K562 (cell line): ENCODE measurements around the gene MANF. TPM values are rescaled to one million over a fixed set of nuclear protein-coding genes. Genes with fewer than 3 reads are reported as not detected.

ENCODE experiments used
- ATAC-seq: fragments of 200-7000 bp; cut with Tn5 transposase; 3 replicates; pipeline ENCODE4 v1.9.1; 2020; ENCODE audit warnings: moderate library complexity
- BruUV-seq: library from RNA; stranded (reverse); fragments of 400-500 nt; replicated peaks from 2 replicates; lab custom pipeline; 2021; lab: Mats Ljungman, UMichigan
- CTCF ChIA-PET: fragments of 300-600 bp; formaldehyde crosslinking; extraction: SDS; loops from one replicate; lab custom pipeline; 2021; ENCODE audit warnings: low intra/inter-chr PET ratio; lab: Yijun Ruan, JAX
- POLR2A ChIA-PET: fragments of 300-600, 350-650 bp; sonication (Branson Sonifier 250); formaldehyde crosslinking; extraction: SDS; loops from one replicate; lab custom pipeline; 2021; ENCODE audit warnings: antibody characterized with exemption, inconsistent platforms; lab: Yijun Ruan, JAX
- DNase-seq, 4 experiments: peaks; one replicate each; pipeline versions ENCODE4 v3.0.0 to v3.0.0-alpha.2; 2011 to 2018; ENCODE audit warnings: low spot score in 3 of 4, mixed read lengths in 3 of 4; ENCODE audit errors: extremely low read depth in 1 of 4
- FAIRE-seq: peaks from 2 replicates; lab custom pipeline; 2011; peaks lifted over from hg19 to GRCh38; lab: Jason Lieb, UNC
- H2AFZ ChIP-seq: 2 replicates; pipeline ENCODE4 v1.6.0; 2011; ENCODE audit warnings: low read depth, low read length, control low read depth, inconsistent platforms
- H3K27ac ChIP-seq: fragments of 200-600 bp; 3 replicates; pipeline ENCODE4 v1.8.0; 2011; ENCODE audit warnings: low read depth, mild to moderate bottlenecking, control low read depth, inconsistent platforms, low read length, moderate library complexity, mixed read lengths; ENCODE audit errors: extremely low read depth
- H3K27me3 ChIP-seq, 2 experiments: fragments of 300-600 bp in 1 of 2; 2 replicates in 1 of 2; 3 replicates in 1 of 2; pipeline versions ENCODE4 v1.6.0 to v1.8.0; 2011; ENCODE audit warnings: inconsistent platforms in 2 of 2, low read length in 2 of 2, mild to moderate bottlenecking in 1 of 2, mixed read lengths in 1 of 2, moderate library complexity in 1 of 2; ENCODE audit not compliant: control insufficient read depth in 2 of 2, insufficient read depth in 2 of 2
- H3K36me3 ChIP-seq: fragments of 300-600 bp; 3 replicates; pipeline ENCODE4 v1.8.0; 2011; ENCODE audit warnings: mild to moderate bottlenecking, low read length, inconsistent platforms; ENCODE audit not compliant: control insufficient read depth, insufficient read depth
- H3K4me1 ChIP-seq, 2 experiments: fragments of 200-600 bp in 1 of 2; replicated peaks in 1 of 2; 2 replicates in 1 of 2; 3 replicates in 1 of 2; pipeline versions ENCODE4 v1.5.1 to v1.8.0; 2011; ENCODE audit warnings: inconsistent platforms in 2 of 2, low read length in 2 of 2, mild to moderate bottlenecking in 1 of 2, mixed read lengths in 1 of 2, moderate library complexity in 1 of 2; ENCODE audit not compliant: control insufficient read depth in 2 of 2, insufficient read depth in 2 of 2
- H3K4me2 ChIP-seq: 2 replicates; pipeline ENCODE4 v1.6.1; 2011; ENCODE audit warnings: low read length, control low read depth, inconsistent platforms, mixed read lengths; ENCODE audit not compliant: insufficient read depth
- H3K4me3 ChIP-seq: fragments of 200-600 bp; sonication (generic), shearing (Covaris generic); 2 replicates; pipeline ENCODE4 v1.5.1; 2016; ENCODE audit warnings: control low read depth, inconsistent platforms
- H3K79me2 ChIP-seq: fragments of 200-600 bp; 3 replicates; pipeline ENCODE4 v1.8.0; 2011; ENCODE audit warnings: low read length, inconsistent platforms; ENCODE audit not compliant: control insufficient read depth, insufficient read depth
- H3K9ac ChIP-seq, 2 experiments: 2 replicates each; pipeline versions ENCODE4 v1.6.0 to v1.6.1; 2011; ENCODE audit warnings: low read depth in 2 of 2, low read length in 2 of 2, control low read depth in 1 of 2, inconsistent platforms in 1 of 2, mild to moderate bottlenecking in 1 of 2, mixed read lengths in 1 of 2; ENCODE audit not compliant: insufficient read depth in 1 of 2
- H3K9me1 ChIP-seq: one replicate; pipeline ENCODE4 v1.6.0; 2011; ENCODE audit warnings: inconsistent platforms, mild to moderate bottlenecking, low read length, moderate library complexity; ENCODE audit not compliant: control insufficient read depth, insufficient read depth
- H3K9me3 ChIP-seq: replicated peaks from 2 replicates; pipeline ENCODE4 v1.5.1; 2011; ENCODE audit warnings: low read depth, low read length, inconsistent platforms; ENCODE audit not compliant: control insufficient read depth, insufficient read depth
- H4K20me1 ChIP-seq: replicated peaks from 2 replicates; pipeline ENCODE4 v1.6.1; 2011; ENCODE audit warnings: low read length, inconsistent platforms, mixed read lengths; ENCODE audit not compliant: control insufficient read depth, insufficient read depth
- CREBBP ChIP-seq: IDR thresholded peaks from one replicate; pipeline ENCODE4 v1.6.1; 2012; ENCODE audit warnings: low read depth, mild to moderate bottlenecking, control low read depth, inconsistent platforms, low read length
- CTBP1 ChIP-seq: fragments of 450-650 bp; IDR thresholded peaks from 2 replicates; pipeline ENCODE4 v1.6.1; 2016; ENCODE audit warnings: borderline replicate concordance
- ETS2 ChIP-seq: IDR thresholded peaks from 2 replicates; pipeline ENCODE4 v1.6.1; 2016; ENCODE audit warnings: borderline replicate concordance, missing genetic modification characterization, mild to moderate bottlenecking, moderate library complexity, missing compliant biosample characterization; ENCODE audit not compliant: poor library complexity, severe bottlenecking
- GTF2A2 ChIP-seq: IDR thresholded peaks from 2 replicates; pipeline ENCODE4 v1.6.1; 2016; ENCODE audit warnings: mild to moderate bottlenecking, missing genetic modification characterization, missing compliant biosample characterization
- KLF13 ChIP-seq: fragments of 450-650 bp; IDR thresholded peaks from 2 replicates; pipeline ENCODE4 v1.6.1; 2016; ENCODE audit warnings: missing genetic modification characterization, low read depth, mild to moderate bottlenecking, missing compliant biosample characterization, moderate library complexity, borderline replicate concordance
- NFRKB ChIP-seq: fragments of 450-650 bp; IDR thresholded peaks from 2 replicates; pipeline ENCODE4 v1.6.1; 2016; ENCODE audit warnings: low read depth
- POLR3A ChIP-seq: IDR thresholded peaks from 2 replicates; pipeline ENCODE4 v1.6.1; 2011; ENCODE audit warnings: borderline replicate concordance, mild to moderate bottlenecking, moderate library complexity; ENCODE audit not compliant: insufficient read length, insufficient read depth; ENCODE audit errors: extremely low read depth
- RBFOX2 ChIP-seq: fragments of 200-400 bp; formaldehyde crosslinking; IDR thresholded peaks from 2 replicates; pipeline ENCODE4 v1.6.1; 2017; ENCODE audit warnings: low read depth, mild to moderate bottlenecking, low read length, moderate library complexity
- RFX5 ChIP-seq: IDR thresholded peaks from 2 replicates; pipeline ENCODE4 v1.6.1; 2011; ENCODE audit warnings: low read depth, mild to moderate bottlenecking, improper control_type of control experiment, low read length
- SMARCA4 ChIP-seq: fragments of 450-650 bp; IDR thresholded peaks from 2 replicates; pipeline ENCODE4 v1.6.1; 2016
- ZFX ChIP-seq: sonication (generic); formaldehyde crosslinking; IDR thresholded peaks from 2 replicates; pipeline ENCODE4 v1.8.0; 2022; ENCODE audit warnings: mild to moderate bottlenecking, missing genetic modification reagents, moderate library complexity
- ZNF12 ChIP-seq: sonication (generic); formaldehyde crosslinking; IDR thresholded peaks from 2 replicates; pipeline ENCODE4 v1.4.0; 2020; ENCODE audit warnings: mild to moderate bottlenecking, missing genetic modification reagents
- ZNF184 ChIP-seq: sonication (generic); formaldehyde crosslinking; IDR thresholded peaks from 2 replicates; pipeline ENCODE4 v1.5.0; 2020; ENCODE audit warnings: missing genetic modification reagents
- ZNF3 ChIP-seq: fragments of 250-450 bp; sonication (Bioruptor Pico); IDR thresholded peaks from 2 replicates; pipeline ENCODE4 v1.5.0; 2021; ENCODE audit warnings: mild to moderate bottlenecking, moderate library complexity
- ZNF589 ChIP-seq: fragments of 200-800 bp; sonication (Bioruptor generic); IDR thresholded peaks from 2 replicates; pipeline ENCODE4 v1.6.1; 2016; ENCODE audit warnings: low read depth, missing genetic modification characterization, missing compliant biosample characterization
- ZNF785 ChIP-seq: fragments of 250-450 bp; sonication (Bioruptor Pico); IDR thresholded peaks from 2 replicates; pipeline ENCODE4 v1.4.0; 2020; ENCODE audit warnings: mild to moderate bottlenecking
- WGBS: fragments of 100-300 bp; shearing (Covaris generic); methylation state at CpG from one replicate; pipeline ENCODE4 v1.1.6; 2016; ENCODE audit warnings: low coverage, mixed read lengths; ENCODE audit not compliant: insufficient coverage; ENCODE audit errors: missing lambda C conversion rate; 5-methylcytosine and 5-hydroxymethylcytosine counted together
- in situ Hi-C: fragments of 300-500 bp; cut with MboI; formaldehyde crosslinking; loops from 4 replicates; pipeline ENCODE4 v1.15.0; 2018; ENCODE audit warnings: inconsistent platforms, mixed read lengths
- intact Hi-C: fragments of 100-400 bp; cut with micrococcal nuclease; formaldehyde crosslinking; loops from 2 replicates; pipeline ENCODE4 v1.14.2; 2022
- polyA plus RNA-seq, 8 experiments: library from polyadenylated mRNA; depleted of rRNA in 4 of 8; stranded (reverse) in 5 of 8; unstranded in 3 of 8; fragments of >200 nt; fragmentation: Nextera tagmentation in 2 of 8; fragmentation: Illumina TruSeq in 1 of 8; extraction: Ambion mirVana in 2 of 8; extraction: Trizol in 1 of 8; gene quantifications; 2 replicates each; pipeline versions ENCODE4 v1.2.1 to v1.2.3, GENCODE V29; 2011 to 2014; ENCODE audit warnings: inconsistent platforms in 1 of 8, missing spikeins in 1 of 8
- total RNA-seq, 7 experiments: library from RNA; depleted of rRNA in 6 of 7; stranded (reverse); fragments of >200 nt in 6 of 7; fragmentation: Illumina TruSeq in 2 of 7; extraction: Trizol in 2 of 7; gene quantifications; 2 replicates each; pipeline versions ENCODE4 v1.2.1 to v1.2.3, GENCODE V29; 2011 to 2021; ENCODE audit warnings: low replicate concordance in 1 of 7
- TF ChIP-seq, protein P1 (sequence below): fragments of 250-450 bp; sonication (Bioruptor Pico); IDR thresholded peaks from 2 replicates; pipeline ENCODE4 v1.9.0; 2021; ENCODE audit warnings: mild to moderate bottlenecking, inconsistent platforms
- TF ChIP-seq, protein P2 (sequence below): sonication (generic); IDR thresholded peaks from 2 replicates; pipeline ENCODE4 v1.6.1; 2016
- TF ChIP-seq, protein P3 (sequence below): fragments of 250-450 bp; sonication (Bioruptor Pico); IDR thresholded peaks from 2 replicates; pipeline ENCODE4 v1.8.0; 2021; ENCODE audit warnings: borderline replicate concordance, mild to moderate bottlenecking, moderate library complexity; ENCODE audit not compliant: poor library complexity, severe bottlenecking

MANF gene
- total and polyA plus RNA-seq, 9 of the 15 experiments (the other 6 are each of a cell fraction or from before 2014, with no cell fraction given) = 6.5 to 52.7 (median 42.3) TPM

DNA sequence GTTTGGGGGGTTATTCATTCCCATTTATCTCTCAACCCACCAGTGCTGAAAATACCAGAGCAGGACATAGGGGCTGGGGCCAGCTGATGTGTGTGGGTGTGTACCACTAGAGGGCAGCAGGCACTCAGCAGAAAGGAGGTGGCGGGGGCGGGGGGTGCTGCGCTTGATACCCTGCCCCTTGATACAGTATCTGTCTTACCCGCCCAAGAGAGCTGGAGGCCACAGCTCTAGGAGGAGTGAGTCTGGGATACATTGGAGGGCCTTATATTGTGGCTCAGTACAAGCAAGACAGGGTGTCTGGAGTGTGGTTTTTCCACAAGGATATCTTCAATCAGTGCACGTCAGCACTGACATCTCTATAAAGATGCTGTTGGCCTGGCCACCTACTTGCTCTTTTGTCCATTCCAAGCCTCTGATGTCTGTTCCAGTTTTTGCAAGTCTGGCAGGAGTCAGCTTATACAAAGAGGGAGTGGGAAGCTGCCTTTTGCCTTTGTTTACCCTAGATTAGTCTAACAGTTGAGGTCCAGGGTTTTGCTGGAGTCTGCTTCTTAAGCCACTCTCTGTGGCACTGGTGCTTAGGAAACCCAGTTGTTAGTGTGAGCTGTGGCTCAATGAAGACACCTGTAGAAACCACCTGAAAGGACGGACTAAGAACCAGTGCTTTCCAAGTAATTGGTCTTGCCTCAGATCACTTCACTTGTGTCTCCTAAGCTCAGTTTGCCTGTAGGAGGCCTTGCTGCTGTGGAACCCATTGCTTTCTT is 4.5 kb downstream of the MANF start:
- no TSS peak for BruUV-seq
- Histone ChIP-seq H3K4me3 (no peak overlapping the region), H3K4me1 (peaks cover 32 to 37% of the 10 kb centered on the region in 2 experiments), H3K27me3 (no peaks in the 10 kb centered on the region), H4K20me1 (peaks cover 19% of the 10 kb centered on the region; the same call in 1 of the 2 replicates), H3K4me2 (no peak overlapping the region), H3K9me3 (no peaks in the 10 kb centered on the region), H3K27ac (no peak overlapping the region), H3K36me3 (peaks cover 62% of the 10 kb centered on the region), H3K9ac (no peak overlapping the region), H2AFZ (no peak overlapping the region), H3K9me1 (peaks cover 21% of the 10 kb centered on the region), H3K79me2 (peaks cover 59% of the 10 kb centered on the region)
- FAIRE-seq = peak; percentile 56
- ChIA-PET POLR2A (interaction anchor here (0.8 kb wide), 1 partner anchor 52 kb away, joined by 4 read pairs; no protein-coding TSS in a partner anchor), CTCF (interaction anchor here (0.5 kb wide), 1 partner anchor 279 kb away, joined by 3 read pairs; no protein-coding TSS in a partner anchor)
- intact Hi-C loops = loop anchor here (5.0 to 10.0 kb wide), 2 partner anchors 293 to 775 kb away; partner anchors contain the start of genes CISH and MAPKAPK3
- DNase-seq = peak; percentile 25 to 68 (median 48)
- WGBS = 53% methylated on average over 4 of the region's 6 CpGs
- peak; percentile 18 for ATAC-seq
- in situ Hi-C loops = no loop called here
- TF ChIP-seq ZNF785 (CRISPR knock-in tag) (no peak), ETS2 (tag) (no peak), RFX5 (no peak), GTF2A2 (tag) (no peak), NFRKB (no peak), SMARCA4 (no peak), ZFX (no peak), RBFOX2 (no peak), KLF13 (tag) (no peak), ZNF3 (no peak), POLR3A (no peak), CTBP1 (peak; percentile 54; the same call in 1 of the 2 replicates), ZNF589 (no peak), ZNF12 (CRISPR knock-in tag) (no peak), CREBBP (no peak), ZNF184 (CRISPR knock-in tag) (no peak)
- TF ChIP-seq, protein P1, sequence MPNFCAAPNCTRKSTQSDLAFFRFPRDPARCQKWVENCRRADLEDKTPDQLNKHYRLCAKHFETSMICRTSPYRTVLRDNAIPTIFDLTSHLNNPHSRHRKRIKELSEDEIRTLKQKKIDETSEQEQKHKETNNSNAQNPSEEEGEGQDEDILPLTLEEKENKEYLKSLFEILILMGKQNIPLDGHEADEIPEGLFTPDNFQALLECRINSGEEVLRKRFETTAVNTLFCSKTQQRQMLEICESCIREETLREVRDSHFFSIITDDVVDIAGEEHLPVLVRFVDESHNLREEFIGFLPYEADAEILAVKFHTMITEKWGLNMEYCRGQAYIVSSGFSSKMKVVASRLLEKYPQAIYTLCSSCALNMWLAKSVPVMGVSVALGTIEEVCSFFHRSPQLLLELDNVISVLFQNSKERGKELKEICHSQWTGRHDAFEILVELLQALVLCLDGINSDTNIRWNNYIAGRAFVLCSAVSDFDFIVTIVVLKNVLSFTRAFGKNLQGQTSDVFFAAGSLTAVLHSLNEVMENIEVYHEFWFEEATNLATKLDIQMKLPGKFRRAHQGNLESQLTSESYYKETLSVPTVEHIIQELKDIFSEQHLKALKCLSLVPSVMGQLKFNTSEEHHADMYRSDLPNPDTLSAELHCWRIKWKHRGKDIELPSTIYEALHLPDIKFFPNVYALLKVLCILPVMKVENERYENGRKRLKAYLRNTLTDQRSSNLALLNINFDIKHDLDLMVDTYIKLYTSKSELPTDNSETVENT (CRISPR knock-in tag) = no peak
- TF ChIP-seq, protein P2, sequence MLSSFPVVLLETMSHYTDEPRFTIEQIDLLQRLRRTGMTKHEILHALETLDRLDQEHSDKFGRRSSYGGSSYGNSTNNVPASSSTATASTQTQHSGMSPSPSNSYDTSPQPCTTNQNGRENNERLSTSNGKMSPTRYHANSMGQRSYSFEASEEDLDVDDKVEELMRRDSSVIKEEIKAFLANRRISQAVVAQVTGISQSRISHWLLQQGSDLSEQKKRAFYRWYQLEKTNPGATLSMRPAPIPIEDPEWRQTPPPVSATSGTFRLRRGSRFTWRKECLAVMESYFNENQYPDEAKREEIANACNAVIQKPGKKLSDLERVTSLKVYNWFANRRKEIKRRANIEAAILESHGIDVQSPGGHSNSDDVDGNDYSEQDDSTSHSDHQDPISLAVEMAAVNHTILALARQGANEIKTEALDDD = no peak
- TF ChIP-seq, protein P3, sequence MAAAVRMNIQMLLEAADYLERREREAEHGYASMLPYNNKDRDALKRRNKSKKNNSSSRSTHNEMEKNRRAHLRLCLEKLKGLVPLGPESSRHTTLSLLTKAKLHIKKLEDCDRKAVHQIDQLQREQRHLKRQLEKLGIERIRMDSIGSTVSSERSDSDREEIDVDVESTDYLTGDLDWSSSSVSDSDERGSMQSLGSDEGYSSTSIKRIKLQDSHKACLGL (CRISPR knock-in tag) = no peak
